Hippocampal formation (tissue), 2 donors: ENCODE measurements around the gene DOCK10.

Source experiments
- DNase-seq, 2 donors: peaks; one replicate each; lab custom pipeline; 2025; lab: John Stamatoyannopoulos, UW

Gene DOCK10

GRCh38 chr2:224976629-224977525 lies 65.4 kb downstream of the DOCK10 start:
- DNase-seq = no peak

- DNase-seq = no peak
Measured at GRCh38 chr2:224975761-224976160, 66.5 kb downstream of the DOCK10 start.

GRCh38 chr2:224973112-224974016 lies 68.9 kb downstream of the DOCK10 start:
- DNase-seq = no peak

- no peak for DNase-seq
Measured at GRCh38 chr2:224971214-224971613, 71.1 kb downstream of the DOCK10 start.

GRCh38 chr2:224970311-224970710 lies 72.0 kb downstream of the DOCK10 start:
- DNase-seq = no peak

- no peak for DNase-seq
Measured at GRCh38 chr2:224969633-224970260, 72.5 kb downstream of the DOCK10 start.

- DNase-seq = no peak
Measured at GRCh38 chr2:224969095-224969494, 73.2 kb downstream of the DOCK10 start.

GRCh38 chr2:224968051-224968450 lies 74.2 kb downstream of the DOCK10 start:
- no peak for DNase-seq

- DNase-seq = no peak
Measured at GRCh38 chr2:224966613-224967012, 75.7 kb downstream of the DOCK10 start.

GRCh38 chr2:224959556-224959955 lies 82.7 kb downstream of the DOCK10 start:
- DNase-seq = no peak

- no peak for DNase-seq
Measured at GRCh38 chr2:224958873-224959272, 83.4 kb downstream of the DOCK10 start.

GRCh38 chr2:224958462-224958857 lies 83.8 kb downstream of the DOCK10 start:
- DNase-seq = no peak

- DNase-seq = no peak
Measured at GRCh38 chr2:224957540-224958461, 84.5 kb downstream of the DOCK10 start.

- no peak for DNase-seq
Measured at GRCh38 chr2:224956706-224957105, 85.6 kb downstream of the DOCK10 start.

- no peak for DNase-seq
Measured at GRCh38 chr2:224954980-224955379, 87.3 kb downstream of the DOCK10 start.

GRCh38 chr2:224952936-224953657 lies 89.2 kb downstream of the DOCK10 start:
- DNase-seq = no peak

GRCh38 chr2:224951723-224952481 lies 90.4 kb downstream of the DOCK10 start:
- no peak for DNase-seq

GRCh38 chr2:224948859-224949258 lies 93.4 kb downstream of the DOCK10 start:
- DNase-seq = peak in 1 of 2 donors; percentile 27

GRCh38 chr2:224948005-224948404 lies 94.3 kb downstream of the DOCK10 start:
- no peak for DNase-seq

- no peak for DNase-seq
Measured at GRCh38 chr2:224947566-224947965, 94.7 kb downstream of the DOCK10 start.
